ENCODE results near the gene OPCML. TPM values are rescaled to one million over a fixed set of nuclear protein-coding genes. Genes with fewer than 3 reads are reported as not detected.

Gene OPCML
- total RNA-seq, 1 experiment from 2014 or later: 0.13 TPM

DNA sequence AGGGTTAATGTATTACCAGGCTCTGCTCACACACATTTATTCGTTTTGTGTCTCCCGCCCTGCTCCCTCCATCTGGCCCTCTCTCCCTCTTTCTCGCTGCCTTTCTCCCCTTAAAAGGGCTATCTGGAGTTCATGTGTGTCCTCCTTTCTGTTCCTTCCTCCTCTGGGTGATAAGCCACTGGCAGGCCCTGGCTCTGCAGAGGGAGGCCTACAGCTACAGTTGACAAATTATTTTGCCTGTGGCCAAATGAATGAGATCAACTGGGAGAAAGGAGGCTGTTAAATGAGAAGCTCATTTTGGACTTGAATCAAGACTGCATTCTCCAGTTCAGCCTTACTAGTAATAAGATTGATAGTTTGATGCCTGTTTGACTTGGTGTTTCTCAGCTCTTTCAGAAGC, 17.5 kb upstream of the OPCML start:
- no peak for TF ChIP-seq EZH2 (IDR thresholded peaks at IDR 0.05; ENCODE audit: borderline replicate concordance, low read depth, low read length, poor library complexity, severe bottlenecking)
- CTCF ChIA-PET: no interaction called here

GRCh38 chr11:133548641-133549040, 16.3 kb upstream of the OPCML start:
- ChIA-PET CTCF (no interaction called here), POLR2A (ENCODE audit: low non-redundant PET) (no interaction called here)
- H3K9me3 ChIP-seq (ENCODE audit: low read depth, low read length, poor library complexity, severe bottlenecking): peaks cover 27% of the 10 kb centered on the region
- no peak overlapping the region for H3K4me3 ChIP-seq (ENCODE audit: low read depth, low read length, poor library complexity, severe bottlenecking)
- DNase-seq (ENCODE audit: low spot score): no peak
- H3K4me1 ChIP-seq (ENCODE audit: insufficient read depth, low read length, poor library complexity, severe bottlenecking): no peaks in the 10 kb centered on the region
- no peak for TF ChIP-seq CTCF (conservative IDR thresholded peaks at IDR 0.05; ENCODE audit: low read depth, low read length)
- no peak for TF ChIP-seq EZH2 (IDR thresholded peaks at IDR 0.05; ENCODE audit: borderline replicate concordance, low read depth, low read length, poor library complexity, severe bottlenecking)
- no TSS peak for BruUV-seq (replicated peaks)
- no peaks in the 10 kb centered on the region for H3K36me3 ChIP-seq (ENCODE audit: insufficient read depth, low read length, poor library complexity, severe bottlenecking)
- H3K27ac ChIP-seq (ENCODE audit: low read depth, low read length, poor library complexity, severe bottlenecking): no peak overlapping the region
- intact Hi-C loops (cut with micrococcal nuclease; ENCODE audit: unreplicated experiment): no loop called here
- H3K27me3 ChIP-seq (replicated peaks; ENCODE audit: insufficient read depth, low read depth, low read length, poor library complexity): no peaks in the 10 kb centered on the region

More for the DNA sequence above, 17.5 kb upstream of the OPCML start:
- Histone ChIP-seq H3K36me3 (ENCODE audit: insufficient read depth, low read length, poor library complexity, severe bottlenecking) (no peaks in the 10 kb centered on the region), H3K9me3 (ENCODE audit: low read depth, low read length, poor library complexity, severe bottlenecking) (peaks cover 38% of the 10 kb centered on the region), H3K27ac (ENCODE audit: low read depth, low read length, poor library complexity, severe bottlenecking) (no peak overlapping the region), H3K4me1 (ENCODE audit: insufficient read depth, low read length, poor library complexity, severe bottlenecking) (no peaks in the 10 kb centered on the region), H3K27me3 (replicated peaks; ENCODE audit: insufficient read depth, low read depth, low read length, poor library complexity) (no peaks in the 10 kb centered on the region), H3K4me3 (ENCODE audit: low read depth, low read length, poor library complexity, severe bottlenecking) (no peak overlapping the region)
- BruUV-seq (replicated peaks): no TSS peak
- no peak for DNase-seq (ENCODE audit: low spot score)
- POLR2A ChIA-PET (ENCODE audit: low non-redundant PET): no interaction called here
- intact Hi-C loops (cut with micrococcal nuclease; ENCODE audit: unreplicated experiment): no loop called here

GRCh38 chr11:133547808-133548494, 15.7 kb upstream of the OPCML start:
- CTCF ChIA-PET: no interaction called here
- Histone ChIP-seq H3K4me3 (ENCODE audit: low read depth, low read length, poor library complexity, severe bottlenecking) (no peak overlapping the region), H3K4me1 (ENCODE audit: insufficient read depth, low read length, poor library complexity, severe bottlenecking) (no peaks in the 10 kb centered on the region), H3K36me3 (ENCODE audit: insufficient read depth, low read length, poor library complexity, severe bottlenecking) (no peaks in the 10 kb centered on the region), H3K27me3 (replicated peaks; ENCODE audit: insufficient read depth, low read depth, low read length, poor library complexity) (no peaks in the 10 kb centered on the region), H3K9me3 (ENCODE audit: low read depth, low read length, poor library complexity, severe bottlenecking) (peaks cover 25% of the 10 kb centered on the region), H3K27ac (ENCODE audit: low read depth, low read length, poor library complexity, severe bottlenecking) (no peak overlapping the region)
- intact Hi-C loops (cut with micrococcal nuclease; ENCODE audit: unreplicated experiment): no loop called here
- no TSS peak for BruUV-seq (replicated peaks)
- DNase-seq (ENCODE audit: low spot score): no peak
- POLR2A ChIA-PET (ENCODE audit: low non-redundant PET): no interaction called here
- TF ChIP-seq EZH2 (IDR thresholded peaks at IDR 0.05; ENCODE audit: borderline replicate concordance, low read depth, low read length, poor library complexity, severe bottlenecking) (no peak), CTCF (conservative IDR thresholded peaks at IDR 0.05; ENCODE audit: low read depth, low read length) (no peak)

Data from A673 (cell line).